HepG2 (cell line): Measurements from ENCODE around the gene BEAN1. TPM values are rescaled to one million over a fixed set of nuclear protein-coding genes. Genes with fewer than 3 reads are reported as not detected.

Experiments
- AHDC1 ChIP-seq: sonication (generic); formaldehyde crosslinking; IDR thresholded peaks from 2 replicates; pipeline ENCODE4 v1.5.1; 2020; ENCODE audit warnings: mild to moderate bottlenecking, missing genetic modification reagents, borderline replicate concordance
- EHMT2 ChIP-seq: fragments of 200-600 bp; sonication (generic); IDR thresholded peaks from 2 replicates; pipeline ENCODE4 v1.7.0; 2017; ENCODE audit warnings: antibody characterized with exemption, low read depth, low read length, borderline replicate concordance
- EZH2 ChIP-seq: conservative IDR thresholded peaks from 2 replicates; pipeline ENCODE4 v1.6.1; 2012; ENCODE audit warnings: mild to moderate bottlenecking, low read depth, low read length, moderate library complexity
- HHEX ChIP-seq: IDR thresholded peaks from 2 replicates; pipeline ENCODE4 v1.6.1; 2016; ENCODE audit warnings: control low read depth
- IKZF5 ChIP-seq: IDR thresholded peaks from 2 replicates; pipeline ENCODE4 v1.6.1; 2018; ENCODE audit warnings: missing genetic modification reagents, mild to moderate bottlenecking, missing compliant biosample characterization
- NFE2L2 ChIP-seq: fragments of 150-350 bp; IDR thresholded peaks from 2 replicates; pipeline ENCODE4 v1.6.1; 2014; ENCODE audit warnings: low read length
- RFXAP ChIP-seq: sonication (generic); formaldehyde crosslinking; IDR thresholded peaks from 2 replicates; pipeline ENCODE4 v1.4.0; 2020; ENCODE audit warnings: missing genetic modification reagents, borderline replicate concordance
- SP2 ChIP-seq: sonication (generic); formaldehyde crosslinking; IDR thresholded peaks from 2 replicates; pipeline ENCODE4 v1.5.1; 2020; ENCODE audit warnings: mild to moderate bottlenecking, missing genetic modification reagents
- TBX2 ChIP-seq: sonication (generic); formaldehyde crosslinking; IDR thresholded peaks from 2 replicates; pipeline ENCODE4 v1.5.0; 2020; ENCODE audit warnings: missing genetic modification reagents, mild to moderate bottlenecking, borderline replicate concordance
- THRA ChIP-seq: sonication (generic); formaldehyde crosslinking; IDR thresholded peaks from 2 replicates; pipeline ENCODE4 v1.4.0; 2020; ENCODE audit warnings: missing genetic modification reagents, borderline replicate concordance
- USF2 ChIP-seq, 2 experiments: sonication (generic) in 1 of 2; formaldehyde crosslinking in 1 of 2; IDR thresholded peaks; 2 replicates each; pipeline versions ENCODE4 v1.5.1 to v1.6.1; 2011 to 2020; ENCODE audit warnings: borderline replicate concordance in 1 of 2, low read depth in 1 of 2, low read length in 1 of 2, mild to moderate bottlenecking in 1 of 2, missing genetic modification reagents in 1 of 2, moderate library complexity in 1 of 2
- ZFP1 ChIP-seq: IDR thresholded peaks from 2 replicates; pipeline ENCODE4 v1.6.1; 2016
- ZNF136 ChIP-seq: sonication (generic); formaldehyde crosslinking; IDR thresholded peaks from 2 replicates; pipeline ENCODE4 v1.8.1; 2022; ENCODE audit warnings: low read depth, mild to moderate bottlenecking, moderate library complexity, missing genetic modification reagents
- ZNF296 ChIP-seq: sonication (generic); formaldehyde crosslinking; conservative IDR thresholded peaks from 2 replicates; pipeline ENCODE4 v1.5.0; 2020; ENCODE audit warnings: mild to moderate bottlenecking, missing genetic modification reagents
- ZNF513 ChIP-seq: sonication (generic); formaldehyde crosslinking; conservative IDR thresholded peaks from 2 replicates; pipeline ENCODE4 v1.5.0; 2020; ENCODE audit warnings: missing genetic modification reagents
- ZNF670 ChIP-seq: sonication (generic); formaldehyde crosslinking; IDR thresholded peaks from 2 replicates; pipeline ENCODE4 v1.8.0; 2022; ENCODE audit warnings: mild to moderate bottlenecking, missing genetic modification reagents, borderline replicate concordance
- polyA plus RNA-seq, 8 experiments: library from polyadenylated mRNA; depleted of rRNA in 3 of 8; stranded (reverse) in 7 of 8; unstranded in 1 of 8; fragments of >200 nt; fragmentation: Illumina TruSeq in 4 of 8; extraction: Trizol in 4 of 8; gene quantifications; 2 replicates each; pipeline versions ENCODE4 v1.2.1 to v1.2.3, GENCODE V29; 2011 to 2016; ENCODE audit warnings: low read depth in 4 of 8, missing spikeins in 1 of 8, mixed read lengths in 1 of 8; ENCODE audit not compliant: insufficient read depth in 1 of 8
- total RNA-seq, 5 experiments: library from RNA; depleted of rRNA; stranded (reverse); fragments of >200 nt; fragmentation: Illumina TruSeq; extraction: Trizol; gene quantifications; 2 replicates each; pipeline ENCODE4 v1.2.3, GENCODE V29; 2016; ENCODE audit warnings: low read depth in 1 of 5

Gene BEAN1
- total and polyA plus RNA-seq, 2 of the 13 experiments (the other 11 are each of a cell fraction or from before 2014, with no cell fraction given), result 0.53 to 1.4 TPM

GRCh38 chr16:66516808-66517585 lies 89.9 kb downstream of the BEAN1 start (continued):
- TF ChIP-seq AHDC1 (CRISPR knock-in tag), result peak; percentile 89
- no peak for TF ChIP-seq SP2
- no peak for TF ChIP-seq NFE2L2
- TF ChIP-seq IKZF5 (CRISPR knock-in tag), result peak; percentile 91
- TF ChIP-seq TBX2 (CRISPR knock-in tag), result peak; percentile 91
- TF ChIP-seq HHEX (CRISPR knock-in tag), result 0 out of 2 replicates have a peak, but pooled peaks have one; percentile 24
- peak; percentile 63; the same call in 1 of the 2 replicates for TF ChIP-seq ZNF136 (CRISPR knock-in tag)
- no peak for TF ChIP-seq ZNF513 (CRISPR knock-in tag)
- peak; percentile 99 for TF ChIP-seq ZNF670 (CRISPR knock-in tag)
- 0 out of 2 replicates have a peak, but pooled peaks have one; percentile 39 for TF ChIP-seq USF2 (IDR thresholded peaks at IDR 0.05; ENCODE audit: low read depth, low read length)
- TF ChIP-seq USF2 (CRISPR knock-in tag; IDR thresholded peaks at IDR 0.05; ENCODE audit: borderline replicate concordance), result peak; percentile 67
- TF ChIP-seq EZH2, result no peak
- TF ChIP-seq EHMT2, result peak; percentile 74; the same call in 1 of the 2 replicates
- TF ChIP-seq RFXAP (CRISPR knock-in tag), result peak; percentile 90; the same call in 1 of the 2 replicates
- peak; percentile 89; the same call in 1 of the 2 replicates for TF ChIP-seq ZFP1 (CRISPR knock-in tag)
- peak; percentile 76 for TF ChIP-seq THRA (CRISPR knock-in tag)
- no peak for TF ChIP-seq ZNF296
